GM10248 (cell line): ENCODE measurements around the gene KCNA1.

ENCODE experiments used
- CTCF ChIA-PET: fragments of 300-600 bp; sonication (Branson Sonifier 250); formaldehyde crosslinking; extraction: SDS; loops from one replicate; lab custom pipeline; 2021; ENCODE audit warnings: antibody characterized with exemption; lab: Yijun Ruan, JAX
- POLR2A ChIA-PET: fragments of 350-650 bp; sonication (Branson Sonifier 250); formaldehyde crosslinking; extraction: SDS; loops from one replicate; lab custom pipeline; 2020; ENCODE audit warnings: antibody characterized with exemption; lab: Yijun Ruan, JAX
- DNase-seq: peaks from one replicate; pipeline ENCODE4 v3.0.0; 2012; ENCODE audit errors: extremely low spot score
- TF ChIP-seq, protein P1 (sequence below): IDR thresholded peaks from 2 replicates; pipeline ENCODE4 v1.5.1; 2012; ENCODE audit warnings: mild to moderate bottlenecking, low read depth; ENCODE audit errors: extremely low read depth, missing control alignments, control extremely low read depth

KCNA1 gene

GRCh38 chr12:4960547-4960946, 50.8 kb downstream of the KCNA1 start:
- CTCF ChIA-PET = interaction anchor here (1.0 to 8.3 kb wide), 5 partner anchors 17 to 149 kb away, joined by 3 to 56 read pairs (median 3); no protein-coding TSS in a partner anchor
- TF ChIP-seq, protein P1, sequence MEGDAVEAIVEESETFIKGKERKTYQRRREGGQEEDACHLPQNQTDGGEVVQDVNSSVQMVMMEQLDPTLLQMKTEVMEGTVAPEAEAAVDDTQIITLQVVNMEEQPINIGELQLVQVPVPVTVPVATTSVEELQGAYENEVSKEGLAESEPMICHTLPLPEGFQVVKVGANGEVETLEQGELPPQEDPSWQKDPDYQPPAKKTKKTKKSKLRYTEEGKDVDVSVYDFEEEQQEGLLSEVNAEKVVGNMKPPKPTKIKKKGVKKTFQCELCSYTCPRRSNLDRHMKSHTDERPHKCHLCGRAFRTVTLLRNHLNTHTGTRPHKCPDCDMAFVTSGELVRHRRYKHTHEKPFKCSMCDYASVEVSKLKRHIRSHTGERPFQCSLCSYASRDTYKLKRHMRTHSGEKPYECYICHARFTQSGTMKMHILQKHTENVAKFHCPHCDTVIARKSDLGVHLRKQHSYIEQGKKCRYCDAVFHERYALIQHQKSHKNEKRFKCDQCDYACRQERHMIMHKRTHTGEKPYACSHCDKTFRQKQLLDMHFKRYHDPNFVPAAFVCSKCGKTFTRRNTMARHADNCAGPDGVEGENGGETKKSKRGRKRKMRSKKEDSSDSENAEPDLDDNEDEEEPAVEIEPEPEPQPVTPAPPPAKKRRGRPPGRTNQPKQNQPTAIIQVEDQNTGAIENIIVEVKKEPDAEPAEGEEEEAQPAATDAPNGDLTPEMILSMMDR = no peak
- no peak for DNase-seq
- POLR2A ChIA-PET = no interaction called here

- DNase-seq = no peak
- ChIA-PET CTCF (interaction anchor here (1.3 to 8.3 kb wide), 3 partner anchors 14 to 104 kb away, joined by 4 to 56 read pairs (median 7); no protein-coding TSS in a partner anchor), POLR2A (no interaction called here)
- TF ChIP-seq, protein P1 = no peak
These were observed 51.6 kb downstream of the KCNA1 start for GRCh38 chr12:4961311-4961710.

DNA sequence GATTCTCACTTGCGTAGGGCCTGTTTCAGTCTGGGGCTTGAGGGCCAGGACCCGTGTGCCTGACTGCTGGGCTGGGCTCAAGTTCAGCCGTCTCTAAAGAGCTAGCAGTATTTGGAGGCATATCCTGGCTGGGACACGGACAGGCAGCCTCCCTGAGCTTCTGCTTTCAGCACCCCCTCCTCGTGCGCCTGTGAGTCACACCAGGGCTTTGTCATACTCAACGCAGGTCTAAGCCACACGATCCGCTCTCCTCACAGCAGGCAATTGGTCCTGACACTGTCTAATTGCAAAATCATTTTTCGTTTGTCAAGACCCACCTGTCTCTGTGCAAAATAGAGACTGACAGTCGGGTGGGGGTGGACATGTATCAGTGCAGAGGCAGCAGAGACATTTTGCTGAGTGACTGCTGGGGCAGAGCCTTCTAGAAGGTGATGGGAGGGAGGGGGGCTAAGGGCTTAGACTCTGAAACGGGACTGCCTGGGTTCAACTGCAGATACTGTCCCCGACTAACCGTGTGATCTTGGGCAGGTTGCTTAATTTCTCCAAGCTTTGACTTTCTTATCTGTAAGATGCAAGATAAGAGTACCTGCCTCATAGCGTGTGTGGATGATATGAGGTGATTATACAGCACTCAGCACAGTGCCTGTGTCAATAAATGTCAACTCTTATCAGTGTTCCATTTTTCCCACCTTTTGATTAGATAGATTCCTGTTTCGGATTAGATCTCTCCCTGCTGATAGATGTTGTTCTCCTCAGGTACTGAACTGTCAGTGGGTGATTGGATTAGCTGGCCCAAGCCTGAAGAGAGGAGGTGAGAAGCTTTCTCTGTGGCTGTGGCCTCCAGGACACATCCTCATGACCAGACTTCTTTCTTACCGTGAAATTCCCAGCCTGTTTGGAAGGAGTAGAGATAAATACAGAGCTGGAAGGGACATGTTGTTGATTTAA, 53.1 kb downstream of the KCNA1 start:
- ChIA-PET POLR2A (no interaction called here), CTCF (interaction anchor here (1.2 to 8.3 kb wide), 5 partner anchors 8 to 105 kb away, joined by 3 to 56 read pairs (median 5); no protein-coding TSS in a partner anchor)
- TF ChIP-seq, protein P1 = no peak
- DNase-seq = no peak
